IMR-90 (cell line): Measurements from ENCODE around the gene TLDC2. TPM values are rescaled to one million over a fixed set of nuclear protein-coding genes. Genes with fewer than 3 reads are reported as not detected.

Experiments used
- ATAC-seq: fragments of 200-7000 bp; cut with Tn5 transposase; 2 replicates; pipeline ENCODE4 v1.9.1; 2020; ENCODE audit warnings: low read depth, mild to moderate bottlenecking, moderate library complexity
- BruUV-seq: library from RNA; stranded (reverse); fragments of 400-500 nt; replicated peaks from 2 replicates; lab custom pipeline; 2021; lab: Mats Ljungman, UMichigan
- CTCF ChIA-PET: fragments of 300-600 bp; formaldehyde crosslinking; extraction: SDS; loops from one replicate; lab custom pipeline; 2021; ENCODE audit warnings: antibody characterized with exemption; lab: Yijun Ruan, JAX
- POLR2A ChIA-PET: fragments of 300-600 bp; sonication (Branson Sonifier 250); formaldehyde crosslinking; loops from one replicate; lab custom pipeline; 2022; ENCODE audit warnings: antibody characterized with exemption; ENCODE audit not compliant: unreplicated experiment; lab: Charles Lee
- DNase-seq: peaks from one replicate; pipeline ENCODE4 v3.0.0; 2013
- H2AFZ ChIP-seq: replicated peaks from 2 replicates; pipeline ENCODE3; 2013; ENCODE audit warnings: low read length, mild to moderate bottlenecking; ENCODE audit not compliant: poor library complexity
- H2AK5ac ChIP-seq: 2 replicates; pipeline ENCODE4 v1.6.1; 2013; ENCODE audit warnings: low read depth, low read length, inconsistent platforms
- H2AK9ac ChIP-seq: replicated peaks from 2 replicates; pipeline ENCODE3; 2013; ENCODE audit warnings: mild to moderate bottlenecking, low read depth, low read length, moderate library complexity; ENCODE audit not compliant: poor library complexity
- H2BK120ac ChIP-seq: 2 replicates; pipeline ENCODE4 v1.6.1; 2013; ENCODE audit warnings: low read depth, low read length, inconsistent platforms
- H2BK15ac ChIP-seq: 3 replicates; pipeline ENCODE4 v1.6.1; 2013; ENCODE audit warnings: low read depth, low read length, inconsistent platforms
- H2BK20ac ChIP-seq: 2 replicates; pipeline ENCODE4 v1.6.1; 2013; ENCODE audit warnings: low read depth, mild to moderate bottlenecking, inconsistent platforms, low read length, moderate library complexity
- H2BK5ac ChIP-seq: 2 replicates; pipeline ENCODE4 v1.6.1; 2013; ENCODE audit warnings: mild to moderate bottlenecking, low read depth, low read length, inconsistent platforms; ENCODE audit not compliant: poor library complexity, severe bottlenecking
- H3K14ac ChIP-seq: replicated peaks from 2 replicates; pipeline ENCODE4 v1.6.1; 2013; ENCODE audit warnings: low read depth, low read length, inconsistent platforms
- H3K18ac ChIP-seq: 2 replicates; pipeline ENCODE4 v1.6.1; 2013; ENCODE audit warnings: low read depth, low read length, control low read depth
- H3K23ac ChIP-seq: 2 replicates; pipeline ENCODE4 v1.6.1; 2013; ENCODE audit warnings: low read depth, low read length, inconsistent platforms
- H3K27ac ChIP-seq: 2 replicates; pipeline ENCODE4 v1.5.1; 2013; ENCODE audit warnings: mild to moderate bottlenecking, control low read depth, low read length; ENCODE audit not compliant: insufficient read depth
- H3K27me3 ChIP-seq: 2 replicates; pipeline ENCODE4 v1.6.1; 2013; ENCODE audit warnings: low read length; ENCODE audit not compliant: control insufficient read depth, insufficient read depth
- H3K36me3 ChIP-seq: 2 replicates; pipeline ENCODE4 v1.6.1; 2013; ENCODE audit warnings: low read length, mixed read lengths; ENCODE audit not compliant: control insufficient read depth, insufficient read depth
- H3K4ac ChIP-seq: 2 replicates; pipeline ENCODE4 v1.6.1; 2013; ENCODE audit warnings: low read depth, low read length, inconsistent platforms
- H3K4me1 ChIP-seq: 2 replicates; pipeline ENCODE4 v1.6.1; 2013; ENCODE audit warnings: low read length, mixed read lengths; ENCODE audit not compliant: control insufficient read depth, insufficient read depth
- H3K4me2 ChIP-seq: 2 replicates; pipeline ENCODE4 v1.6.1; 2013; ENCODE audit warnings: low read depth, mild to moderate bottlenecking, control low read depth, low read length, moderate library complexity
- H3K4me3 ChIP-seq: 2 replicates; pipeline ENCODE4 v1.5.1; 2013; ENCODE audit warnings: low read depth, mild to moderate bottlenecking, control low read depth, low read length, moderate library complexity; ENCODE audit not compliant: insufficient read depth
- H3K56ac ChIP-seq: 2 replicates; pipeline ENCODE4 v1.6.1; 2013; ENCODE audit warnings: low read length, inconsistent platforms; ENCODE audit not compliant: insufficient read depth; ENCODE audit errors: extremely low read depth
- H3K79me1 ChIP-seq, 2 experiments: 2 replicates each; pipeline ENCODE4 v1.6.1; 2013; ENCODE audit warnings: low read length in 2 of 2, inconsistent platforms in 1 of 2, low read depth in 1 of 2
- H3K9ac ChIP-seq: 2 replicates; pipeline ENCODE4 v1.6.1; 2013; ENCODE audit warnings: low read depth, low read length, control low read depth
- H3K9me1 ChIP-seq: 2 replicates; pipeline ENCODE4 v1.6.1; 2013; ENCODE audit warnings: low read length, inconsistent platforms; ENCODE audit not compliant: insufficient read depth
- H3K9me3 ChIP-seq: 2 replicates; pipeline ENCODE4 v1.6.1; 2013; ENCODE audit warnings: low read length; ENCODE audit not compliant: control insufficient read depth, insufficient read depth
- H4K20me1 ChIP-seq: 2 replicates; pipeline ENCODE4 v1.6.1; 2013; ENCODE audit warnings: low read length, inconsistent platforms; ENCODE audit not compliant: insufficient read depth
- H4K5ac ChIP-seq: 2 replicates; pipeline ENCODE4 v1.6.1; 2013; ENCODE audit warnings: mild to moderate bottlenecking, low read depth, low read length, control low read depth
- H4K8ac ChIP-seq, 2 experiments: 2 replicates each; pipeline ENCODE4 v1.6.1; 2013; ENCODE audit warnings: low read depth in 2 of 2, low read length in 2 of 2, control low read depth in 1 of 2, inconsistent platforms in 1 of 2
- H4K91ac ChIP-seq: 2 replicates; pipeline ENCODE4 v1.6.1; 2013; ENCODE audit warnings: low read depth, low read length, inconsistent platforms; ENCODE audit not compliant: insufficient read depth
- BHLHE40 ChIP-seq: fragments of 150-350 bp; IDR thresholded peaks from 2 replicates; pipeline ENCODE4 v1.6.1; 2016; ENCODE audit warnings: mild to moderate bottlenecking, low read depth, low read length
- MXI1 ChIP-seq: IDR thresholded peaks from 2 replicates; pipeline ENCODE4 v1.6.1; 2012; ENCODE audit warnings: low read depth, mild to moderate bottlenecking, low read length, moderate library complexity, borderline replicate concordance
- NFE2L2 ChIP-seq: fragments of 150-350 bp; IDR thresholded peaks from 2 replicates; pipeline ENCODE4 v1.6.1; 2016; ENCODE audit warnings: low read depth, mild to moderate bottlenecking, low read length
- RAD21 ChIP-seq: IDR thresholded peaks from 2 replicates; pipeline ENCODE4 v1.6.1; 2012; ENCODE audit warnings: low read length, improper control_type of control experiment
- SMC3 ChIP-seq: fragments of 150-350 bp; IDR thresholded peaks from 2 replicates; pipeline ENCODE4 v1.6.1; 2016; ENCODE audit warnings: low read depth, mild to moderate bottlenecking, antibody characterized with exemption, low read length, moderate library complexity
- WGBS, 2 experiments: methylation state at CpG; one replicate each; pipeline versions ENCODE4 v1.1.5 to v1.1.7; 2013; ENCODE audit warnings: missing lambda C conversion rate in 2 of 2; ENCODE audit not compliant: insufficient read length in 1 of 2; ENCODE audit errors: extremely low coverage in 2 of 2; 5-methylcytosine and 5-hydroxymethylcytosine counted together
- dilution Hi-C: fragments of 300-500 bp; cut with HindIII; formaldehyde crosslinking; loops from one replicate; pipeline ENCODE4 v1.14.3; 2018; ENCODE audit warnings: low sequenced_read_pairs; ENCODE audit not compliant: unreplicated experiment
- in situ Hi-C: fragments of 300-500 bp; cut with MboI; formaldehyde crosslinking; loops from 3 replicates; pipeline ENCODE4 v1.14.3; 2019; ENCODE audit warnings: low sequenced_read_pairs, inconsistent platforms, mixed read lengths
- intact Hi-C: fragments of 100-400 bp; cut with micrococcal nuclease; formaldehyde crosslinking; loops from 2 replicates; pipeline ENCODE4 v1.10.0; 2022
- polyA plus RNA-seq, 3 experiments: library from polyadenylated mRNA; depleted of rRNA; stranded (reverse); fragments of >200 nt; gene quantifications; 2 replicates each; pipeline ENCODE4 v1.2.3, GENCODE V29; 2012; ENCODE audit warnings: low replicate concordance in 1 of 3
- total RNA-seq: library from RNA; depleted of rRNA; stranded (reverse); fragments of >200 nt; gene quantifications from 2 replicates; pipeline ENCODE4 v1.2.3, GENCODE V29; 2012
- TF ChIP-seq, protein P1 (sequence below): conservative IDR thresholded peaks from 2 replicates; pipeline ENCODE4 v1.5.1; 2012; ENCODE audit warnings: mild to moderate bottlenecking, low read depth, low read length, improper control_type of control experiment
- TF ChIP-seq, protein P2 (sequence below): fragments of 150-350 bp; IDR thresholded peaks from 2 replicates; pipeline ENCODE4 v1.6.1; 2016; ENCODE audit warnings: low read depth, mild to moderate bottlenecking, low read length, moderate library complexity, borderline replicate concordance

Gene TLDC2
- total and polyA plus RNA-seq, 2 of the 4 experiments (the other 2 are of a cell fraction) = 0.18 to 0.19 TPM

DNA sequence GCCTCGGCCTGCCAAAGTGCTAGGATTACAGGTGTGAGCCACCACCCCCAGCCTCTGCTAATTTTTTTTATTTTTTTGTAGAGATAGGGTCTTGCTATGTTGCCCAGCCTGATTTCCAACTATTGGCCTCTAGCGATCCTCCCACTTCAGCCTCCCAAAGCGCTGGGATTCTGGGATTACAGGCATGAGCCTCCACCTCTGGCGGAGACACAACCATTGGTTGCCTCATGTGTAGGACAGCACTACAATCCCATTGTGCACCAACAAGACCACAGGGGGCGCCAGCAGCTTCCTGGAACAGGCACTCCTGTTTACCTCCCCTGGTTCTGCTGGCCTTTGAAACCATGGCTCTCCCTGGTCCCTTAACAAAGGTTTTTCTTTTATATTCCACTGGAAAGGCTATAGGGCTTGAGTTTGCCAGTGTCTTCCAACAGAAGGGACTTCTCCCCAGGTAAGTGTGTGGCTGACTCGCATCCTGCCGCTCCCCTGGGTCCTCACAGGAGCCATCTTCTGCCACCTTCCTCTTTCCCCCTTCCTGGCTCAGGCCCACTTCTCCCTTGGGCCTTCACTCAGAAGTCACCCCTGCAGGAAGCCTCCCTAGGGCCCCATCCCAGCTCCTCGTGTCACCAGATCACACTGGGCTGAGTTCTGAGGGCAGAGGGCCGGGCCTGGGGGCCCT lies 39.2 kb upstream of the TLDC2 start:
- Histone ChIP-seq H3K27me3 (no peaks in the 10 kb centered on the region), H3K79me1 (peaks cover 32 to 78% of the 10 kb centered on the region in 2 experiments), H3K9me3 (no peaks in the 10 kb centered on the region), H4K8ac (peak overlapping the region in 1 of 2 experiments; percentile 14; a peak in 1 of 4 replicates), H3K56ac (no peak overlapping the region), H2AFZ (peak overlapping the region; percentile 56), H4K91ac (peak overlapping the region; percentile 8; the same call in 1 of the 2 replicates), H3K4me2 (no peak overlapping the region), H3K23ac (no peak overlapping the region), H3K4ac (peak overlapping the region; percentile 1; the same call in 1 of the 2 replicates), H2BK20ac (no peak overlapping the region), H4K5ac (no peak overlapping the region), H2AK5ac (peak overlapping the region; percentile 51), H3K18ac (no peak overlapping the region), H3K14ac (no peak overlapping the region), H2BK15ac (0 out of 3 replicates have a peak overlapping the region, but pooled peaks have one; percentile 1), H3K4me3 (no peak overlapping the region), H2BK5ac (peak overlapping the region; percentile 4), H3K36me3 (peaks cover 12% of the 10 kb centered on the region), H4K20me1 (peaks cover 22% of the 10 kb centered on the region; the same call in 1 of the 2 replicates), H3K9me1 (peaks cover 21% of the 10 kb centered on the region), H2AK9ac (peak overlapping the region; percentile 84), H2BK120ac (peak overlapping the region; percentile 52), H3K9ac (no peak overlapping the region), H3K27ac (peak overlapping the region; percentile 47; the same call in 1 of the 2 replicates), H3K4me1 (peaks cover 31% of the 10 kb centered on the region)
- ChIA-PET CTCF (no interaction called here), POLR2A (no interaction called here)
- peak; percentile 57 for DNase-seq
- no peak for ATAC-seq
- no TSS peak for BruUV-seq
- TF ChIP-seq, protein P1, sequence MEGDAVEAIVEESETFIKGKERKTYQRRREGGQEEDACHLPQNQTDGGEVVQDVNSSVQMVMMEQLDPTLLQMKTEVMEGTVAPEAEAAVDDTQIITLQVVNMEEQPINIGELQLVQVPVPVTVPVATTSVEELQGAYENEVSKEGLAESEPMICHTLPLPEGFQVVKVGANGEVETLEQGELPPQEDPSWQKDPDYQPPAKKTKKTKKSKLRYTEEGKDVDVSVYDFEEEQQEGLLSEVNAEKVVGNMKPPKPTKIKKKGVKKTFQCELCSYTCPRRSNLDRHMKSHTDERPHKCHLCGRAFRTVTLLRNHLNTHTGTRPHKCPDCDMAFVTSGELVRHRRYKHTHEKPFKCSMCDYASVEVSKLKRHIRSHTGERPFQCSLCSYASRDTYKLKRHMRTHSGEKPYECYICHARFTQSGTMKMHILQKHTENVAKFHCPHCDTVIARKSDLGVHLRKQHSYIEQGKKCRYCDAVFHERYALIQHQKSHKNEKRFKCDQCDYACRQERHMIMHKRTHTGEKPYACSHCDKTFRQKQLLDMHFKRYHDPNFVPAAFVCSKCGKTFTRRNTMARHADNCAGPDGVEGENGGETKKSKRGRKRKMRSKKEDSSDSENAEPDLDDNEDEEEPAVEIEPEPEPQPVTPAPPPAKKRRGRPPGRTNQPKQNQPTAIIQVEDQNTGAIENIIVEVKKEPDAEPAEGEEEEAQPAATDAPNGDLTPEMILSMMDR = peak; percentile 51
- TF ChIP-seq NFE2L2 (no peak), RAD21 (peak; percentile 47), MXI1 (no peak), BHLHE40 (no peak), SMC3 (peak; percentile 37; the same call in 1 of the 2 replicates)
- TF ChIP-seq, protein P2, sequence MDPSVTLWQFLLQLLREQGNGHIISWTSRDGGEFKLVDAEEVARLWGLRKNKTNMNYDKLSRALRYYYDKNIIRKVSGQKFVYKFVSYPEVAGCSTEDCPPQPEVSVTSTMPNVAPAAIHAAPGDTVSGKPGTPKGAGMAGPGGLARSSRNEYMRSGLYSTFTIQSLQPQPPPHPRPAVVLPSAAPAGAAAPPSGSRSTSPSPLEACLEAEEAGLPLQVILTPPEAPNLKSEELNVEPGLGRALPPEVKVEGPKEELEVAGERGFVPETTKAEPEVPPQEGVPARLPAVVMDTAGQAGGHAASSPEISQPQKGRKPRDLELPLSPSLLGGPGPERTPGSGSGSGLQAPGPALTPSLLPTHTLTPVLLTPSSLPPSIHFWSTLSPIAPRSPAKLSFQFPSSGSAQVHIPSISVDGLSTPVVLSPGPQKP = no peak
- intact Hi-C loops (no loop called here), dilution Hi-C loops (no loop called here), in situ Hi-C loops (no loop called here)
- WGBS, 2 experiments = 90% methylated on average over 3 of the region's 9 CpGs; no CpG with 5 or more reads in 1 of the 2 experiments
